ENCODE results near the gene KLHL28. TPM values are rescaled to one million over a fixed set of nuclear protein-coding genes. Genes with fewer than 3 reads are reported as not detected.
A peak's percentile ranks its signal among the peaks of the same experiment; 100 is the strongest.

The KLHL28 gene
- total RNA-seq, 2 donors from 2014 or later = 18.6 to 20.3 TPM

GRCh38 chr14:44963775-44964380 is 2.1 kb upstream of the KLHL28 start:
- no peaks in the 10 kb centered on the region for H3K9me3 ChIP-seq (ENCODE audit: control insufficient read depth, low read length)
- H3K4me1 ChIP-seq (ENCODE audit: control insufficient read depth, insufficient read depth, low read length) = peaks cover 5% of the 10 kb centered on the region
- Mint-ChIP-seq H3K4me3 (no peak overlapping the region), H3K36me3 (ENCODE audit: low read depth) (peaks cover 19% of the 10 kb centered on the region), H3K4me1 (peaks cover 48% of the 10 kb centered on the region), H3K27ac (no peak overlapping the region), H3K9me3 (peaks cover 3% of the 10 kb centered on the region), H3K27me3 (ENCODE audit: insufficient read depth) (no peaks in the 10 kb centered on the region)
- H3K27ac ChIP-seq (ENCODE audit: low read depth, low read length) = no peak overlapping the region
- peak overlapping the region; percentile 74 for H3K9ac ChIP-seq (ENCODE audit: extremely low read depth, low read length, poor library complexity, severe bottlenecking)
- no peak for TF ChIP-seq CTCF (conservative IDR thresholded peaks at IDR 0.05)
- no peaks in the 10 kb centered on the region for H3K27me3 ChIP-seq (ENCODE audit: control insufficient read depth, insufficient read depth, low read length, poor library complexity, severe bottlenecking)
- H3K4me3 ChIP-seq (ENCODE audit: low read length) = peak overlapping the region; percentile 99
- peak; percentile 62 for DNase-seq
- WGBS, 2 experiments (ENCODE audit: insufficient coverage in 1 of 2, insufficient read length in 1 of 2) = 17 to 20% methylated on average over 6 to 7 of the region's 7 CpGs
- H3K36me3 ChIP-seq (ENCODE audit: control insufficient read depth, insufficient read depth, low read length) = no peaks in the 10 kb centered on the region

- H3K9me3 ChIP-seq (ENCODE audit: control insufficient read depth, low read length) = no peaks in the 10 kb centered on the region
- peak; percentile 8 for TF ChIP-seq CTCF (conservative IDR thresholded peaks at IDR 0.05)
- no peaks in the 10 kb centered on the region for H3K27me3 ChIP-seq (ENCODE audit: control insufficient read depth, insufficient read depth, low read length, poor library complexity, severe bottlenecking)
- peaks cover 50% of the 10 kb centered on the region for H3K4me1 Mint-ChIP-seq
- peaks cover 13% of the 10 kb centered on the region for H3K36me3 Mint-ChIP-seq (ENCODE audit: low read depth)
- peak overlapping the region; percentile 91 for H3K27ac ChIP-seq (ENCODE audit: low read depth, low read length)
- H3K27me3 Mint-ChIP-seq (ENCODE audit: insufficient read depth) = no peaks in the 10 kb centered on the region
- H3K4me3 ChIP-seq (ENCODE audit: low read length) = peak overlapping the region; percentile 99
- DNase-seq = no peak
- H3K9ac ChIP-seq (ENCODE audit: extremely low read depth, low read length, poor library complexity, severe bottlenecking) = peak overlapping the region; percentile 74
- no peak overlapping the region for H3K4me3 Mint-ChIP-seq
- 6% methylated on average over 12 to 13 of the region's 13 CpGs for WGBS, 2 experiments (ENCODE audit: insufficient coverage in 1 of 2, insufficient read length in 1 of 2)
- H3K27ac Mint-ChIP-seq = no peak overlapping the region
- peaks cover 3% of the 10 kb centered on the region for H3K9me3 Mint-ChIP-seq
- no peaks in the 10 kb centered on the region for H3K36me3 ChIP-seq (ENCODE audit: control insufficient read depth, insufficient read depth, low read length)
- peaks cover 5% of the 10 kb centered on the region for H3K4me1 ChIP-seq (ENCODE audit: control insufficient read depth, insufficient read depth, low read length)
Observed at GRCh38 chr14:44963044-44963528, 1.3 kb upstream of the KLHL28 start.

DNA sequence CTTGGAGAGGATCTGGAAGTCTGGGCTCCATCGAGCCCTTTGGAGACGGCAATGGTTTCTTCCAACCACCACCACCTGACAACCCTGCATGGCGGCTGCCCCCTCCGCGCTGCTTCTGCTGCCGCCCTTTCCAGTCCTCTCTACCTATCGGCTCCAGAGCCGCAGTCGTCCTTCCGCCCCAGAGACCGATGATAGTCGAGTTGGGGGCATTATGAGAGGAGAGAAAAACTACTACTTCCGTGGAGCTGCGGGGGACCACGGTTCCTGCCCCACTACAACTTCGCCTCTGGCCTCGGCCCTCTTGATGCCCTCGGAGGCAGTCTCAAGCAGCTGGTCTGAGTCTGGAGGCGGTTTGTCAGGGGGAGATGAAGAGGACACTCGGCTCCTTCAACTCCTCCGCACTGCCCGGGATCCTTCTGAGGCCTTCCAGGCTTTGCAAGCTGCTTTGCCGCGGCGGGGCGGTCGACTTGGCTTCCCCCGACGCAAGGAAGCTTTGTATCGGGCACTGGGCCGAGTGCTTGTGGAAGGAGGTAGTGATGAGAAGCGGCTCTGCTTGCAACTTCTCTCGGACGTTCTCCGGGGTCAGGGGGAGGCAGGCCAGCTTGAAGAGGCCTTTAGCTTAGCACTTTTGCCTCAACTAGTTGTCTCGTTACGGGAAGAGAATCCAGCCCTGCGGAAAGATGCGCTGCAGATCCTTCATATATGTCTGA is 742 bp upstream of the KLHL28 start:
- no peak for TF ChIP-seq CTCF (conservative IDR thresholded peaks at IDR 0.05)
- H3K9me3 Mint-ChIP-seq = peaks cover 3% of the 10 kb centered on the region

More for the DNA sequence above, 742 bp upstream of the KLHL28 start:
- Mint-ChIP-seq H3K4me1 (peaks cover 49% of the 10 kb centered on the region), H3K4me3 (no peak overlapping the region), H3K27ac (no peak overlapping the region), H3K36me3 (ENCODE audit: low read depth) (peaks cover 12% of the 10 kb centered on the region), H3K27me3 (ENCODE audit: insufficient read depth) (no peaks in the 10 kb centered on the region)
- Histone ChIP-seq H3K9me3 (ENCODE audit: control insufficient read depth, low read length) (no peaks in the 10 kb centered on the region), H3K9ac (ENCODE audit: extremely low read depth, low read length, poor library complexity, severe bottlenecking) (peak overlapping the region; percentile 74), H3K36me3 (ENCODE audit: control insufficient read depth, insufficient read depth, low read length) (no peaks in the 10 kb centered on the region), H3K27ac (ENCODE audit: low read depth, low read length) (peak overlapping the region; percentile 91), H3K4me3 (ENCODE audit: low read length) (peak overlapping the region; percentile 99), H3K27me3 (ENCODE audit: control insufficient read depth, insufficient read depth, low read length, poor library complexity, severe bottlenecking) (no peaks in the 10 kb centered on the region), H3K4me1 (ENCODE audit: control insufficient read depth, insufficient read depth, low read length) (peaks cover 5% of the 10 kb centered on the region)
- WGBS, 2 experiments (ENCODE audit: insufficient coverage in 1 of 2, insufficient read length in 1 of 2) = 1 to 2% methylated on average over 11 to 39 of the region's 39 CpGs
- DNase-seq = no peak
